H1 (cell line): ENCODE measurements around the gene RERE. TPM values are rescaled to one million over a fixed set of nuclear protein-coding genes. Genes with fewer than 3 reads are reported as not detected.

ENCODE experiments used
- RBBP5 ChIP-seq: IDR thresholded peaks from 2 replicates; pipeline ENCODE4 v1.7.1; 2012; ENCODE audit warnings: low read depth, mild to moderate bottlenecking, inconsistent platforms, low read length, moderate library complexity, borderline replicate concordance
- RNF2 ChIP-seq: fragments of 200-900, 300-1000 bp; sonication (generic); IDR thresholded peaks from 2 replicates; pipeline ENCODE4 v1.7.1; 2016; ENCODE audit warnings: borderline replicate concordance, low read depth, mild to moderate bottlenecking, antibody characterized with exemption, low read length; ENCODE audit not compliant: poor library complexity, severe bottlenecking; ENCODE audit errors: missing control alignments
- polyA plus RNA-seq, 7 experiments: library from polyadenylated mRNA; depleted of rRNA in 3 of 7; stranded (reverse) in 5 of 7; unstranded in 2 of 7; fragments of >200 nt in 5 of 7; fragments of 200-250 nt in 2 of 7; gene quantifications; 1 replicate in 5 of 7; 2 replicates in 1 of 7; 4 replicates in 1 of 7; pipeline versions ENCODE4 v1.2.1 to v1.2.3, GENCODE V29; 2011 to 2013; ENCODE audit warnings: missing spikeins in 2 of 7, mixed read lengths in 2 of 7
- total RNA-seq: library from RNA; stranded (reverse); fragmentation: NEBNext Ultra II Directional; extraction: Animal tissue kit (Norgen Biotek cat#: 25700); gene quantifications from 2 replicates; pipeline ENCODE4 v1.2.1, GENCODE V29; 2021

RERE gene
- total and polyA plus RNA-seq, 2 of the 8 experiments (the other 6 are each of a cell fraction or from before 2014, with no cell fraction given), result 15.3 to 142 TPM

DNA sequence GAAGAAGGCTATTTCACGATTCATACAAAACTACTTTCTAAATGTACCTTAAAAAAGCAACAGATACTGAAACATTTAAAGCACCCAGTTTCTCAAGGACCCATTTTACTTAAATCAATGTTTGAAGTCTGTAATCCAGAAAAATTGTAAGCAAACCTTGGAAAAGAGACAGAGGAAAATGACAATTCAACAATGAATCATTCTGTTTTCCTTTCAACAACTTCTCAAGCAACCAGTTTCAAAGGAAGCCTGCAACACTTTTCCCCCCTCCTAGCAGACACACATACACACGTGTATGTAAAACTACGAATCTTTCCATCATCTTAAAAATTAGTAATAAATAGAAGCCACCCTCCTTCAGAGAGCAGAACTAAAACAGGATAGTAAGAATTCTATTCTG is 1.2 kb downstream of the RERE start (continued):
- TF ChIP-seq RBBP5, result no peak
- no peak for TF ChIP-seq RNF2
